H4 (cell line): Measurements from ENCODE around the gene GALNT18. TPM values are rescaled to one million over a fixed set of nuclear protein-coding genes. Genes with fewer than 3 reads are reported as not detected.

ENCODE experiments used
- DNase-seq: peaks from one replicate; pipeline ENCODE4 v3.0.0-alpha.2; 2015; ENCODE audit warnings: low spot score
- total RNA-seq: library from RNA; depleted of rRNA; stranded (reverse); fragments of >200 nt; shearing (Covaris generic); gene quantifications from 2 replicates; pipeline ENCODE4 v1.2.3, GENCODE V29; 2014

The GALNT18 gene
- total RNA-seq, 1 experiment from 2014 or later: 5.0 TPM

- DNase-seq: no peak
Measured at GRCh38 chr11:11624926-11625325, 3.1 kb upstream of the GALNT18 start.

- DNase-seq: no peak
Measured at GRCh38 chr11:11624204-11624603, 2.4 kb upstream of the GALNT18 start.

- DNase-seq: no peak
Measured at GRCh38 chr11:11622772-11623171, 967 bp upstream of the GALNT18 start.

GRCh38 chr11:11622340-11622706, 518 bp upstream of the GALNT18 start:
- DNase-seq: no peak

GRCh38 chr11:11620921-11621572, 758 bp downstream of the GALNT18 start:
- DNase-seq: peak; percentile 27

GRCh38 chr11:11620173-11620920, 1.5 kb downstream of the GALNT18 start:
- no peak for DNase-seq

GRCh38 chr11:11618973-11619435, 2.8 kb downstream of the GALNT18 start:
- DNase-seq: no peak

- no peak for DNase-seq
Measured at GRCh38 chr11:11615086-11615485, 6.7 kb downstream of the GALNT18 start.

GRCh38 chr11:11612439-11612838, 9.4 kb downstream of the GALNT18 start:
- DNase-seq: no peak

- no peak for DNase-seq
Measured at GRCh38 chr11:11611381-11611780, 10.4 kb downstream of the GALNT18 start.

- DNase-seq: peak; percentile 45
Measured at GRCh38 chr11:11608783-11609232, 13.0 kb downstream of the GALNT18 start.

- peak; percentile 44 for DNase-seq
Measured at GRCh38 chr11:11607772-11608171, 14.0 kb downstream of the GALNT18 start.

- DNase-seq: no peak
Measured at GRCh38 chr11:11605821-11606450, 15.9 kb downstream of the GALNT18 start.

- DNase-seq: no peak
Measured at GRCh38 chr11:11605181-11605580, 16.6 kb downstream of the GALNT18 start.

- no peak for DNase-seq
Measured at GRCh38 chr11:11604370-11604990, 17.3 kb downstream of the GALNT18 start.

GRCh38 chr11:11602011-11602410, 19.8 kb downstream of the GALNT18 start:
- no peak for DNase-seq

GRCh38 chr11:11600288-11600687, 21.5 kb downstream of the GALNT18 start:
- DNase-seq: no peak

- DNase-seq: no peak
Measured at GRCh38 chr11:11598243-11598642, 23.6 kb downstream of the GALNT18 start.

GRCh38 chr11:11594162-11594561, 27.6 kb downstream of the GALNT18 start:
- no peak for DNase-seq

- no peak for DNase-seq
Measured at GRCh38 chr11:11592146-11592684, 29.6 kb downstream of the GALNT18 start.

GRCh38 chr11:11589437-11589836, 32.4 kb downstream of the GALNT18 start:
- DNase-seq: no peak

GRCh38 chr11:11588891-11589290, 32.9 kb downstream of the GALNT18 start:
- no peak for DNase-seq
